ENCODE results near the gene PPA1.
"Not testable (repeated sequence)": the region's sequence is repeated elsewhere in the genome, so short reads cannot be mapped to it uniquely, and the experiment has no call there.

PPA1 gene

DNA sequence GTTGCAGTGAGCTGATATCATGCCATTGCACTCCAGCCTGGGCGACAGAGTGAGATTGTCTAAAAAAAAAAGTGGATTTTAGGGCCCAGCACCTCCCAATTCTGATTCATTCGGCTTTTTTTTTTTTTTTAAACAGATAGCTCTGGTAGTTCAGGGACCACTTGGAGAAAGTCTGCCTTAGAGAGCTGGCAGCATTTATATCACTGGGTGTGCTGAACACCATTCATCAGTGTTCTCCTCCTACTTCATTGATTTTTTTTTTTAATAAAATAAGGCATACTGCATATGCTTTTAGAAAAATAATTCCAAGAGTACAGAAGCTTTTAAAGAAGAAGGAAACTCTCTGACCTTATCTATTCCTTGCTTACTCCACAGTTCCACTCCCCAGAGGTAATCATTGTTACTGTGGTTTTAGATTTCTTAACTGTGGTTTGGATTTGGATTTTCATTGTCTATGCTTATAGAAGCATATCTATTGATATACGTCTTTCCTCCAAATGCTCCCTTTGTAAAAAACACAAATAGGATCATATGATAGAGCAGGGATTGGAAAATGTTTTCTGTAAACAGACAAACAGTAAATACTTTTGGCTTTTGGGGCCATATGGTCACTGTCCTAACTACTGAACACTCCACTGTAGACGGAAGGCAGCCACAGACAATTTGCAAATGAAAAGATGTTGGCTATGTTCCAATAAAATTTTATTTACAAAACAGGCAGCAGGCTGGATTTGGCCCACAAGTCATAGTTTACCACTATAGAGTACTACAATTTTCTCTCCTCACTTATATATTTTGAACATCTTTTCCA is 41.9 kb downstream of the PPA1 start:
- no peak for DNase-seq (ENCODE audit: low read depth)
- TF ChIP-seq, protein P1, sequence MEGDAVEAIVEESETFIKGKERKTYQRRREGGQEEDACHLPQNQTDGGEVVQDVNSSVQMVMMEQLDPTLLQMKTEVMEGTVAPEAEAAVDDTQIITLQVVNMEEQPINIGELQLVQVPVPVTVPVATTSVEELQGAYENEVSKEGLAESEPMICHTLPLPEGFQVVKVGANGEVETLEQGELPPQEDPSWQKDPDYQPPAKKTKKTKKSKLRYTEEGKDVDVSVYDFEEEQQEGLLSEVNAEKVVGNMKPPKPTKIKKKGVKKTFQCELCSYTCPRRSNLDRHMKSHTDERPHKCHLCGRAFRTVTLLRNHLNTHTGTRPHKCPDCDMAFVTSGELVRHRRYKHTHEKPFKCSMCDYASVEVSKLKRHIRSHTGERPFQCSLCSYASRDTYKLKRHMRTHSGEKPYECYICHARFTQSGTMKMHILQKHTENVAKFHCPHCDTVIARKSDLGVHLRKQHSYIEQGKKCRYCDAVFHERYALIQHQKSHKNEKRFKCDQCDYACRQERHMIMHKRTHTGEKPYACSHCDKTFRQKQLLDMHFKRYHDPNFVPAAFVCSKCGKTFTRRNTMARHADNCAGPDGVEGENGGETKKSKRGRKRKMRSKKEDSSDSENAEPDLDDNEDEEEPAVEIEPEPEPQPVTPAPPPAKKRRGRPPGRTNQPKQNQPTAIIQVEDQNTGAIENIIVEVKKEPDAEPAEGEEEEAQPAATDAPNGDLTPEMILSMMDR (IDR thresholded peaks at IDR 0.05; ENCODE audit: low read depth, low read length, missing control alignments), result no peak
- H3K4me3 ChIP-seq (ENCODE audit: low read depth, low read length), result no peak overlapping the region

DNA sequence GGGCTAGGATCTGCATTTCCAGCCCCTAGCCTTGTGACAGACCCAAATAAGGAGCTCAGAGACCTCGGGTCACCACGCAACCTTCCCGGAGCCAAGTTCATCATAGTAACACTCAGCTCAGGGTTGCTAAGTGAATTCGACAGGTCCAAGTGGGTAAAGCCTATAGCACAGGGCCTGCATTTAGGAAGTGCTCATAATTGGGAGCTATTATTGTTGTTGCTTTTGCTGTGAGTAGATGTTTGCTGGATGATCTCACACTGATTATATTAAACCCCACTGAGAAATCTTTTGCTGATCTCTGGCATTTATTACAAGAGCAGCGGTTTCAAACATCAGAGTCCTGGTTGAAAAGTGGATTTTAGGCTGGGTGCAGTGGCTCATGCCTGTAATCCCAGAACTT is 42.6 kb downstream of the PPA1 start:
- DNase-seq (ENCODE audit: low read depth), result no peak
- H3K4me3 ChIP-seq (ENCODE audit: low read depth, low read length), result no peak overlapping the region
- TF ChIP-seq, protein P1 (IDR thresholded peaks at IDR 0.05; ENCODE audit: low read depth, low read length, missing control alignments), result no peak

DNA sequence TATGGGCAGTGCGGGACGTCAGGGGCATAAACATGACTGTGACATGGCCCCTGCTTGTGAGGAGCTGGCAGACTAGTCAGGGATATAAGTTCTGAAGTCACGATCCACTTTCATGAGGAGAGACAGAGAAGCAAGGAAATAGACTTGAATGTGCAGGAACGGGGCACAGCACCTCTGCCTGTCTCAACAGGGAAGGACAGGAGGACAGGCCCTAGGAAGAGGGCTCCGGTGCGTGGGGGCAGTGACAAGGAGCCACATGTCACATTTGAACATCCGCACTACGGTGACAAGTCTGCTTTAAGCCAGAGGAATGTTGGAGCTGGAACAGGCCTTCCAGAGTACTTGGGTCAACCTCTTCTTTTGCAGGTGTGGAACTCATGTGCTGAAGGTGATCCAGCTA is 43.1 kb downstream of the PPA1 start:
- no peak overlapping the region for H3K4me3 ChIP-seq (ENCODE audit: low read depth, low read length)
- TF ChIP-seq, protein P1 (IDR thresholded peaks at IDR 0.05; ENCODE audit: low read depth, low read length, missing control alignments), result no peak
- no peak for DNase-seq (ENCODE audit: low read depth)

DNA sequence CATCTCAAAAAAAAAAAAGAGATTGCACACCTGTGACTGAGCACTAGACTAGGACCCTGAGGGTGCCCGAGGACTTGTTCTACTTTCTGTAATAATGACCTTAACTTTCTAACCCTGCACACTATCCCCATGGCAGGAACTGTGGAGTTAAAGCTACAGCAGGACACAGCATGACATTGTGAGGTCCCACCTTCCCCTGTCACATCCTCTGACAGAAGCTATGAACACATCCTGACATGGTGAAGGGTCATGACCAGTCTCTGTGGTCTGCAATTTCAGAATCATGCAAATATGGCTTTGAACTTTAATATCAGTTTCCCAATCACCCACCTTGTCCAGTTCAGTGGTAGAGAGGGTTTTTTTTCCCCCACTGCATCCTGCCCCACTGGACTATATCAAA is 44.5 kb downstream of the PPA1 start:
- H3K4me3 ChIP-seq (ENCODE audit: low read depth, low read length), result no peak overlapping the region
- TF ChIP-seq, protein P1 (IDR thresholded peaks at IDR 0.05; ENCODE audit: low read depth, low read length, missing control alignments), result no peak
- no peak for DNase-seq (ENCODE audit: low read depth)

DNA sequence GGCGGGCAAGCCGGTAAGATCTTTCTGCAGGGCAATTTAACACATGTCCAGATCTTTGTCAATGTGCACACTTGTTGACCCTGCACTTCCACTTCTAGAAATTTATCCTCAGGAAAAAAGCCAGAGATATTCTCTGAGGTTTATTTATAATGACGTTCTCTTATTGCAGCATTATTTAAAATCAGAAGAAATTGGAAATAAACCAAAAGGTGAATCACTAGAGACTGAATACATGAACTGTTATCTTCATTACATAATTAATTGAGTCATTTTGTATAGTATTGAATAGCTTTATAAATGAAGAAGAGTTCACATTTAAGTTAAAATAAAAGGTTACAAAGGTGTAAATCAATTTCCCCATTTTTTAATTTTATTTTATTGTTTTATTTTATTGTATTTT is 46.7 kb downstream of the PPA1 start:
- no peak overlapping the region for H3K4me3 ChIP-seq (ENCODE audit: low read depth, low read length)
- TF ChIP-seq, protein P1 (IDR thresholded peaks at IDR 0.05; ENCODE audit: low read depth, low read length, missing control alignments), result no peak
- DNase-seq (ENCODE audit: low read depth), result no peak

DNA sequence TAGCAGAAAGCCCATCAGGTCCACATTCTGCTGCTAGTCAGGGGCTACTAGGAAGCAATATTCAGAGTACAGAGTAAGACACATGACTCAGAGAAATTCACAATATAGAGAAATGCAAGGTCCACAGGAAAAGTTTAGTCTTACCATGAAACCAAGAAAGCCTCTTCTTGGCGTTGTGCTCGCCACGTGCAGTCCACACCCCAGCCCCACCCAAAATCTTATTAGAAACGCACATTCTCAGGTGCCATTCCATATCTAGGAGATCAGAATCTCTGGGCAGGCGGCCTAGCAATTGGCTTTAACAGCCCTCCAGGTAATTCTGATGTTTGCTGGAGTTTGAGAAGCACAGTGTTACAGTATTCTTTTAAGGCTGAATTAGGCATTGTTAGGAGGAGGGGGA is 47.1 kb downstream of the PPA1 start:
- DNase-seq (ENCODE audit: low read depth), result no peak
- TF ChIP-seq, protein P1 (IDR thresholded peaks at IDR 0.05; ENCODE audit: low read depth, low read length, missing control alignments), result no peak
- no peak overlapping the region for H3K4me3 ChIP-seq (ENCODE audit: low read depth, low read length)

DNA sequence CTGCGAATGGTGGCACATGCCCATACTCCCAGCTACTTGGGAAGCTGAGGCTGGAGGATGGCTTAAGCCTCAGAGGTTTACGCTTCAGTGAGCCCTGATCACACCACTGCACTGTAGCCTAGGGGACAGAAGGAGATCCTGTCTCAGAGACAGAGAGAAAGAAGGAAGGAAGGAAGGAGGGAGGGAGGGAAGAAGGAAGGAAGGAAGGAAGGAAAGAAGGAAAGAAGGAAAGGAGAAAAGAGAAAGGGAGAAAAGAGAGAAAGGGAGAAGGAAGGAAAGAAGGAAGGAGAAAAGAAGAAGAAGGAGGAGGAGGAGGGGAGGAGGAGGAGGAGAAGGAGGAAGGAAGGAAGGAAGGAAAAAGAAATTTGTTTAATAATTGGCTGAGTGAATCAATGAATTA is 49.9 kb downstream of the PPA1 start:
- no peak overlapping the region for H3K4me3 ChIP-seq (ENCODE audit: low read depth, low read length)
- TF ChIP-seq, protein P1 (IDR thresholded peaks at IDR 0.05; ENCODE audit: low read depth, low read length, missing control alignments), result no peak

DNA sequence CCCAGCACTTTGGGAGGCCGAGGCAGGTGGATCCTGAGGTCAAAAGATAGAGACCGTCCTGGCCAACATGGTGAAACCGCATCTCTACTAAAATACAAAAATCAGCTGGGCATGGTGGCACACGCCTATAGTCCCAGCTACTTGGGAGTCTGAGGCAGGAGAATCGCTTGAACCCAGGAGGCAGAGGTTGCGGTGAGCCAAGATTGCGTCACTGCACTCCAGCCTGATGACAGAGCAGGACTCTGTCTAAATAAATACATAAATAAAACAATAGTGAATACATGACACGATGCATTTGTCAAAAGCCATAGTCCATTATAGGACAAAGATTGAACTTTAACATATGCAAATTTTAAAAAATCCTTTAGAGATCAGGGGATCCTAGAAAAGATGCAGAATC is 54.0 kb downstream of the PPA1 start:
- not testable (repeated sequence) for DNase-seq (ENCODE audit: low read depth)

More for the DNA sequence above, 49.9 kb downstream of the PPA1 start:
- no peak for DNase-seq (ENCODE audit: low read depth)

More for the DNA sequence above, 54.0 kb downstream of the PPA1 start:
- H3K4me3 ChIP-seq (ENCODE audit: low read depth, low read length), result not testable (repeated sequence)

Measured in GM12864 (cell line).